SK-N-SH (cell line): ENCODE data around the gene LTB4R2. TPM values are rescaled to one million over a fixed set of nuclear protein-coding genes. Genes with fewer than 3 reads are reported as not detected.

ENCODE experiments used
- CTCF ChIA-PET: fragments of 300-600, 350-600 bp; formaldehyde crosslinking; extraction: SDS; loops from one replicate; lab custom pipeline; 2021; lab: Yijun Ruan, JAX
- POLR2A ChIA-PET: fragments of 350-600 bp; sonication (Branson Sonifier 250); formaldehyde crosslinking; extraction: SDS; loops from one replicate; lab custom pipeline; 2020; ENCODE audit warnings: antibody characterized with exemption, inconsistent platforms; lab: Yijun Ruan, JAX
- DNase-seq: peaks from one replicate; pipeline ENCODE4 v3.0.0; 2012
- H2AFZ ChIP-seq: fragments of 200-600 bp; sonication (generic); 2 replicates; pipeline ENCODE4 v1.8.1; 2016; ENCODE audit warnings: antibody characterized with exemption, mild to moderate bottlenecking, low read depth
- H3F3A ChIP-seq: fragments of 200-600 bp; sonication (generic); replicated peaks from 2 replicates; pipeline ENCODE3; 2016; ENCODE audit warnings: antibody characterized with exemption, mild to moderate bottlenecking; ENCODE audit not compliant: insufficient read depth
- H3K27ac ChIP-seq, 2 experiments: fragments of 200-500 bp in 1 of 2; fragments of 200-600 bp in 1 of 2; sonication (Bioruptor generic) in 1 of 2; sonication (generic), shearing (Covaris generic) in 1 of 2; 2 replicates each; pipeline versions ENCODE4 v1.5.1 to v1.6.1; 2014 to 2016; ENCODE audit warnings: low read depth in 2 of 2, inconsistent platforms in 1 of 2, low read length in 1 of 2, mild to moderate bottlenecking in 1 of 2, mixed read lengths in 1 of 2
- H3K27me3 ChIP-seq: fragments of 200-600 bp; sonication (generic), shearing (Covaris generic); 2 replicates; pipeline ENCODE4 v1.6.1; 2016; ENCODE audit warnings: mixed run types; ENCODE audit not compliant: insufficient read depth
- H3K36me3 ChIP-seq, 2 experiments: fragments of 200-500 bp in 1 of 2; fragments of 200-600 bp in 1 of 2; sonication (Bioruptor generic) in 1 of 2; sonication (generic) in 1 of 2; replicated peaks in 1 of 2; 2 replicates each; pipeline versions ENCODE3 to v1.5.1; 2014 to 2016; ENCODE audit warnings: low read length in 1 of 2, mild to moderate bottlenecking in 1 of 2; ENCODE audit not compliant: insufficient read depth in 2 of 2, control insufficient read depth in 1 of 2
- H3K4me1 ChIP-seq, 2 experiments: fragments of 200-500 bp in 1 of 2; fragments of 200-600 bp in 1 of 2; sonication (Bioruptor generic) in 1 of 2; sonication (generic), shearing (Covaris generic) in 1 of 2; 2 replicates each; pipeline versions ENCODE4 v1.5.1 to v1.6.1; 2014 to 2016; ENCODE audit warnings: low read depth in 1 of 2, low read length in 1 of 2, mixed run types in 1 of 2; ENCODE audit not compliant: insufficient read depth in 2 of 2, control insufficient read depth in 1 of 2
- H3K4me2 ChIP-seq: fragments of 200-600 bp; sonication (generic), shearing (Covaris generic); 2 replicates; pipeline ENCODE4 v1.6.1; 2017; ENCODE audit warnings: mixed run types
- H3K4me3 ChIP-seq, 2 experiments: fragments of 200-500 bp in 1 of 2; fragments of 200-600 bp in 1 of 2; sonication (Bioruptor generic) in 1 of 2; sonication (generic), shearing (Covaris generic) in 1 of 2; 2 replicates each; pipeline versions ENCODE4 v1.5.1 to v1.8.1; 2014 to 2016; ENCODE audit warnings: low read depth in 2 of 2, inconsistent platforms in 1 of 2, low read length in 1 of 2, mild to moderate bottlenecking in 1 of 2, mixed read lengths in 1 of 2, moderate library complexity in 1 of 2
- H3K79me2 ChIP-seq: fragments of 200-600 bp; sonication (generic); 2 replicates; pipeline ENCODE4 v1.8.1; 2017; ENCODE audit warnings: mild to moderate bottlenecking; ENCODE audit not compliant: insufficient read depth
- H3K9ac ChIP-seq: fragments of 200-600 bp; sonication (generic); 2 replicates; pipeline ENCODE4 v1.6.1; 2017; ENCODE audit warnings: mixed run types
- H3K9me2 ChIP-seq: fragments of 200-600 bp; sonication (generic); 2 replicates; pipeline ENCODE4 v1.6.1; 2017; ENCODE audit warnings: mixed run types
- H3K9me3 ChIP-seq: fragments of 200-600 bp; sonication (generic); 2 replicates; pipeline ENCODE4 v1.6.1; 2017; ENCODE audit warnings: mixed run types, mild to moderate bottlenecking, moderate library complexity
- H4K20me1 ChIP-seq: fragments of 200-600 bp; sonication (generic); 2 replicates; pipeline ENCODE4 v1.6.1; 2017; ENCODE audit warnings: mild to moderate bottlenecking, mixed run types; ENCODE audit not compliant: insufficient read depth
- CHD2 ChIP-seq: fragments of 150-350 bp; IDR thresholded peaks from 2 replicates; pipeline ENCODE4 v1.6.1; 2018; ENCODE audit warnings: low read length; ENCODE audit not compliant: partially characterized antibody
- ELF1 ChIP-seq: IDR thresholded peaks from 2 replicates; pipeline ENCODE4 v1.4.0; 2012
- FOXJ3 ChIP-seq: sonication (generic); formaldehyde crosslinking; IDR thresholded peaks from 2 replicates; pipeline ENCODE4 v1.5.1; 2020; ENCODE audit warnings: mild to moderate bottlenecking, missing genetic modification reagents
- GABPA ChIP-seq: IDR thresholded peaks from 2 replicates; pipeline ENCODE4 v1.4.0; 2012; ENCODE audit warnings: low read depth, mild to moderate bottlenecking
- GATA2 ChIP-seq: sonication (generic); formaldehyde crosslinking; IDR thresholded peaks from 2 replicates; pipeline ENCODE4 v1.5.0; 2020; ENCODE audit warnings: mild to moderate bottlenecking, missing genetic modification reagents
- MAX ChIP-seq: IDR thresholded peaks from 2 replicates; pipeline ENCODE4 v1.4.0; 2012; ENCODE audit warnings: low read depth
- POLR2AphosphoS5 ChIP-seq: IDR thresholded peaks from 2 replicates; pipeline ENCODE4 v1.6.1; 2012; ENCODE audit warnings: low read depth, low read length
- RAD21 ChIP-seq: IDR thresholded peaks from 2 replicates; pipeline ENCODE4 v1.6.1; 2012; ENCODE audit warnings: mild to moderate bottlenecking, low read length
- RXRA ChIP-seq: IDR thresholded peaks from 2 replicates; pipeline ENCODE4 v1.4.0; 2012; ENCODE audit warnings: low read depth, mild to moderate bottlenecking, borderline replicate concordance
- SIN3A ChIP-seq: IDR thresholded peaks from 2 replicates; pipeline ENCODE4 v1.6.1; 2012; ENCODE audit warnings: low read depth, mild to moderate bottlenecking, low read length, moderate library complexity, borderline replicate concordance
- TEAD4 ChIP-seq: IDR thresholded peaks from 2 replicates; pipeline ENCODE4 v1.4.0; 2012; ENCODE audit warnings: mild to moderate bottlenecking, borderline replicate concordance; ENCODE audit not compliant: insufficient read depth
- YY1 ChIP-seq: IDR thresholded peaks from 2 replicates; pipeline ENCODE4 v1.4.0; 2012; ENCODE audit warnings: low read depth, mild to moderate bottlenecking
- WGBS: methylation state at CpG from one replicate; pipeline ENCODE4 v1.1.6; 2017; ENCODE audit warnings: low lambda C conversion rate; 5-methylcytosine and 5-hydroxymethylcytosine counted together
- polyA plus RNA-seq, 3 experiments: library from polyadenylated mRNA; depleted of rRNA; stranded (reverse); fragments of >200 nt; gene quantifications; 2 replicates each; pipeline ENCODE4 v1.2.3, GENCODE V29; 2012
- TF ChIP-seq, protein P1 (sequence below): fragments of 150-350 bp; IDR thresholded peaks from 2 replicates; pipeline ENCODE4 v1.6.1; 2017; ENCODE audit warnings: antibody characterized with exemption, low read length, low read depth, borderline replicate concordance
- TF ChIP-seq, protein P2 (sequence below): fragments of 150-350 bp; IDR thresholded peaks from 2 replicates; pipeline ENCODE4 v1.6.1; 2016; ENCODE audit warnings: mild to moderate bottlenecking, low read depth, low read length
- TF ChIP-seq, protein P3 (sequence below): IDR thresholded peaks from 2 replicates; pipeline ENCODE4 v1.4.0; 2012; ENCODE audit warnings: low read depth, borderline replicate concordance
- TF ChIP-seq, protein P4 (sequence below): IDR thresholded peaks from 2 replicates; pipeline ENCODE4 v1.4.0; 2012; ENCODE audit warnings: low read depth, borderline replicate concordance

Gene LTB4R2
- polyA plus RNA-seq, 1 of the 3 experiments (the other 2 are of a cell fraction) = 8.2 TPM

DNA sequence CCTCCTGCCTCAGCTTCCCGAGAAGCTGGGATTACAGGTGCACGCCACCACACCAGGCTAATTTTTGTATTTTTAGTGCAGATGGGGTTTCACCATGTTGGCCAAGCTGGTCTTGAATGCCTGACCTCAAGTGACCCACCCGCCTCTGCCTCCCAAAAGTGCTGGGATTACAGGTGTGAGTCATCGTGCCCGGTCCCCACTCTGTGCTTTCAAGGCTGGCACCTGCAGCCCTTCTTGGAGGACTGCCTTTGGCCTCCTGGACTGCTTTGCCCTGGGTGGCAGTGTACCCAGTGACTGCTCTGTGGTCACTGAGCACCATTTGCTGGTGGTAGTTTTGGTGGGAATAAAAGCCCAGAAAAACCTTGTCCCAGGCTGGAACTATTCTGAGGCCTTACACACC, 22.9 kb upstream of the LTB4R2 start (continued):
- TF ChIP-seq, protein P1, sequence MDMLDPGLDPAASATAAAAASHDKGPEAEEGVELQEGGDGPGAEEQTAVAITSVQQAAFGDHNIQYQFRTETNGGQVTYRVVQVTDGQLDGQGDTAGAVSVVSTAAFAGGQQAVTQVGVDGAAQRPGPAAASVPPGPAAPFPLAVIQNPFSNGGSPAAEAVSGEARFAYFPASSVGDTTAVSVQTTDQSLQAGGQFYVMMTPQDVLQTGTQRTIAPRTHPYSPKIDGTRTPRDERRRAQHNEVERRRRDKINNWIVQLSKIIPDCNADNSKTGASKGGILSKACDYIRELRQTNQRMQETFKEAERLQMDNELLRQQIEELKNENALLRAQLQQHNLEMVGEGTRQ = no peak
- no peak for TF ChIP-seq RAD21
- no peak for TF ChIP-seq POLR2AphosphoS5
- TF ChIP-seq, protein P2, sequence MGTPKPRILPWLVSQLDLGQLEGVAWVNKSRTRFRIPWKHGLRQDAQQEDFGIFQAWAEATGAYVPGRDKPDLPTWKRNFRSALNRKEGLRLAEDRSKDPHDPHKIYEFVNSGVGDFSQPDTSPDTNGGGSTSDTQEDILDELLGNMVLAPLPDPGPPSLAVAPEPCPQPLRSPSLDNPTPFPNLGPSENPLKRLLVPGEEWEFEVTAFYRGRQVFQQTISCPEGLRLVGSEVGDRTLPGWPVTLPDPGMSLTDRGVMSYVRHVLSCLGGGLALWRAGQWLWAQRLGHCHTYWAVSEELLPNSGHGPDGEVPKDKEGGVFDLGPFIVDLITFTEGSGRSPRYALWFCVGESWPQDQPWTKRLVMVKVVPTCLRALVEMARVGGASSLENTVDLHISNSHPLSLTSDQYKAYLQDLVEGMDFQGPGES = no peak
- TF ChIP-seq, protein P3, sequence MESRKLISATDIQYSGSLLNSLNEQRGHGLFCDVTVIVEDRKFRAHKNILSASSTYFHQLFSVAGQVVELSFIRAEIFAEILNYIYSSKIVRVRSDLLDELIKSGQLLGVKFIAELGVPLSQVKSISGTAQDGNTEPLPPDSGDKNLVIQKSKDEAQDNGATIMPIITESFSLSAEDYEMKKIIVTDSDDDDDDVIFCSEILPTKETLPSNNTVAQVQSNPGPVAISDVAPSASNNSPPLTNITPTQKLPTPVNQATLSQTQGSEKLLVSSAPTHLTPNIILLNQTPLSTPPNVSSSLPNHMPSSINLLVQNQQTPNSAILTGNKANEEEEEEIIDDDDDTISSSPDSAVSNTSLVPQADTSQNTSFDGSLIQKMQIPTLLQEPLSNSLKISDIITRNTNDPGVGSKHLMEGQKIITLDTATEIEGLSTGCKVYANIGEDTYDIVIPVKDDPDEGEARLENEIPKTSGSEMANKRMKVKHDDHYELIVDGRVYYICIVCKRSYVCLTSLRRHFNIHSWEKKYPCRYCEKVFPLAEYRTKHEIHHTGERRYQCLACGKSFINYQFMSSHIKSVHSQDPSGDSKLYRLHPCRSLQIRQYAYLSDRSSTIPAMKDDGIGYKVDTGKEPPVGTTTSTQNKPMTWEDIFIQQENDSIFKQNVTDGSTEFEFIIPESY = no peak
- no peak for TF ChIP-seq GABPA
- no peak for TF ChIP-seq SIN3A
- no peak for TF ChIP-seq CHD2
- no peak for TF ChIP-seq TEAD4
- TF ChIP-seq RXRA = no peak
- TF ChIP-seq, protein P4, sequence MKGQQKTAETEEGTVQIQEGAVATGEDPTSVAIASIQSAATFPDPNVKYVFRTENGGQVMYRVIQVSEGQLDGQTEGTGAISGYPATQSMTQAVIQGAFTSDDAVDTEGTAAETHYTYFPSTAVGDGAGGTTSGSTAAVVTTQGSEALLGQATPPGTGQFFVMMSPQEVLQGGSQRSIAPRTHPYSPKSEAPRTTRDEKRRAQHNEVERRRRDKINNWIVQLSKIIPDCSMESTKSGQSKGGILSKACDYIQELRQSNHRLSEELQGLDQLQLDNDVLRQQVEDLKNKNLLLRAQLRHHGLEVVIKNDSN = no peak
- TF ChIP-seq MAX = no peak

DNA sequence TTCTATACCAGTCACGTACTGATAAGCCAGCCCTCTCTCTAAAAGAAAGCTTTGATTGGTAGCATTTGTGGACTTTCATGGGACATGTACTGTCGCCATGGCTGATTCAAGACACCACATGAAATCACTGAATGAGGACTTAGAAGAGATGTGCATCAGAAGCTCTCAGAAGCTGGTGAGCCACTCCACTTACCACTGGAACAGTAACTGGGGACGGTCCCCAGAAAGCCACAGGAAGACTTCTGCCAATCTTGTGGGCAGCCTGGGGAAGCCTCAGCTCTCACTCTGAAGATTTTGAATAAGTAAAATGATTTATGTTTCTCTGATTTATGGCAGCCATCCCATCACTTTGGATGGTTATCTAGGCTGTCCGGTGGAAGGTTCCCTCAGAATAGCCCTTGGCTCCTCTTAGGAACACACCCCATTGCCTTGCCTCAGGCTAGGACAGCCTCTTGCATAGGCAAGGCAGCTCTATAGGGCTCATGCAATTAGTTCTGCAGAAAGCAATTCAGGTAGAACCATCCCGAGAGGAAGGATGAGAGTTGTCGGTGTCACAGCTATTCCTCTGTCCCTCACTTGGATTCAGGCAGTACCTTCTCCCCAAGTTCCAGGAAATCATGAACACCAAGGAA, 20.2 kb upstream of the LTB4R2 start:
- H3K9ac ChIP-seq = no peak overlapping the region
- no peak overlapping the region for H2AFZ ChIP-seq
- no peaks in the 10 kb centered on the region for H3K9me3 ChIP-seq
- ChIA-PET POLR2A (interaction anchor here (0.5 to 0.6 kb wide), 2 partner anchors 18 to 245 kb away, joined by 3 read pairs; partner anchors contain the start of gene RABGGTA), CTCF (interaction anchor here (1.0 to 6.2 kb wide), 4 partner anchors 9 to 46 kb away, joined by 4 to 43 read pairs (median 20); partner anchors contain the start of genes CIDEB and TINF2)
- no peaks in the 10 kb centered on the region for H3K27me3 ChIP-seq
- peaks cover 3 to 32% of the 10 kb centered on the region in 2 experiments for H3K36me3 ChIP-seq
- H4K20me1 ChIP-seq = no peaks in the 10 kb centered on the region
- H3K4me2 ChIP-seq = no peak overlapping the region
- 77% methylated on average over 6 of the region's 6 CpGs for whole genome bisulfite sequencing
- no peaks in the 10 kb centered on the region for H3K79me2 ChIP-seq
- H3K4me1 ChIP-seq = no peaks in the 10 kb centered on the region
- no peaks in the 10 kb centered on the region for H3F3A ChIP-seq
- H3K27ac ChIP-seq = no peak overlapping the region
- no peak for TF ChIP-seq ELF1
- TF ChIP-seq, protein P4 = no peak
- TF ChIP-seq FOXJ3 (CRISPR knock-in tag) = no peak
- TF ChIP-seq MAX = no peak
- no peak for TF ChIP-seq YY1
- TF ChIP-seq RXRA = no peak
- TF ChIP-seq, protein P3 = no peak
- TF ChIP-seq CHD2 = no peak
- TF ChIP-seq GATA2 (CRISPR knock-in tag) = no peak
- no peak overlapping the region for H3K4me3 ChIP-seq
- no peaks in the 10 kb centered on the region for H3K9me2 ChIP-seq
- no peak for DNase-seq
